NT2/D1 (cell line): Measurements from ENCODE around the gene FLRT2.

Source experiments
- SUZ12 ChIP-seq: IDR thresholded peaks from 2 replicates; pipeline ENCODE4 v1.6.1; 2011; ENCODE audit not compliant: insufficient read length, insufficient read depth; ENCODE audit errors: extremely low read depth
- YY1 ChIP-seq: IDR thresholded peaks from 2 replicates; pipeline ENCODE4 v1.6.1; 2011; ENCODE audit not compliant: insufficient read length, insufficient read depth
- ZNF274 ChIP-seq: IDR thresholded peaks from 2 replicates; pipeline ENCODE4 v1.6.1; 2011; ENCODE audit warnings: mild to moderate bottlenecking, low read depth, low read length

GRCh38 chr14:85619851-85620250 is 89.9 kb downstream of the FLRT2 start:
- TF ChIP-seq ZNF274 (no peak), SUZ12 (no peak), YY1 (no peak)
